NK-92 treated with Interleukin-12 subunit alpha and Interleukin-12 subunit beta, amount 100 ng/mL, for 24 hours (cell line): ENCODE results near the gene CAPN2.
A peak's percentile ranks its signal among the peaks of the same experiment; 100 is the strongest.

Experiments used
- DNase-seq: peaks from one replicate; lab custom pipeline; 2025; lab: John Stamatoyannopoulos, UW

Gene CAPN2

DNA sequence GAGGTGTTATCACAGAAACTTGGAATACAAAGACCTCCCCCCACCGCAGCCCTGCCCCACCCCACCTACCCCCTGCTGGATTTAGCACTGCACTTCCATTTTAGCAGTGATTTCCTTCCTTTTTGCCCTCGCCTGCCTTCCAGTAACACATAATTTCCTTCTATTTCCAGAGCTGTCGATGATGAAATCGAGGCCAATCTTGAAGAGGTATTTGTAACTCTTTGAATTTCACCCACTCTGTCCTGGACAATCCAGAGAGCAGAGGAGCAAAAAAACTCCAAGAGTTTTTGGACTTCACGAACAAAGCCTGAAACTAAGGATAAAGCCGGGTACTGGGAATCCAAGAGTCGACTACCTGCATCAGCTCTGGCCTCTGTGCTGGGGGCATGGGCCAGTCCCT, 49.1 kb downstream of the CAPN2 start:
- no peak for DNase-seq

DNA sequence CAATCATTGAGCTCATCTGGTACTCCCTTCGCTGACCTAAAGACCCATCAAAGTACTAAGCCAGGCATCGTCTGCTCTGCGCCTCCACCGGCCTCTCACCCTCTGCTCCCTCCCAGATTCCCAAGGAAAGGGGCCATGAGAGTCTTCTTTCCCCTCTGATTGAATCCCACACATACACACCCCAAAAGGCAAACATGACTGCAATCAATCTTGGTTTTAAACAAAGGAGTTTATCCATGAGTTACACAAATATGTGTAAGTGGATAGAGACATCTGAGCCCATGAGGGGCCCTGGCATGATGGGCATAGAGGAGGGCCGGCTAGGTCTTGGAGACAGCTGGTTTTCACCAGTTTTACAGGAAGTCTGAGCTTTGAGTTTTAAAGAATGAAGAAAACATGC, 50.9 kb downstream of the CAPN2 start:
- DNase-seq: no peak

DNA sequence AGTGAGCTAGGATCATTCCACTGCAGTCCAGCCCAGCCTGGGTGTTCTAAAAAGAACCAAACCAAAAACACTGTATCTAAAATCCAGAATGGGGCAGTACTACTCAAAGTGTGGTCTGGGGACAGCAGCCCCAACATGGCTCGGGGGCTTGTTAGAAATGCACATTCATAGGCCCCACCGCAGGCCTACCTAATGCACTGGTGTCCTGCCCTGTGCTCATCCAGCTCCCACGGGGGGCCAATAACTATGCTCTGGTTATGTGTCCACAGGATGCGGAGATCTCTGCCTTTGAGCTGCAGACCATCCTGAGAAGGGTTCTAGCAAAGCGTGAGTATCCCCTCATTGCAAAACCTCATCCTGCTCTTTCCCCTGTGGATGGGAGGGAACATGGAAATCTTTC, 51.5 kb downstream of the CAPN2 start:
- DNase-seq: no peak

DNA sequence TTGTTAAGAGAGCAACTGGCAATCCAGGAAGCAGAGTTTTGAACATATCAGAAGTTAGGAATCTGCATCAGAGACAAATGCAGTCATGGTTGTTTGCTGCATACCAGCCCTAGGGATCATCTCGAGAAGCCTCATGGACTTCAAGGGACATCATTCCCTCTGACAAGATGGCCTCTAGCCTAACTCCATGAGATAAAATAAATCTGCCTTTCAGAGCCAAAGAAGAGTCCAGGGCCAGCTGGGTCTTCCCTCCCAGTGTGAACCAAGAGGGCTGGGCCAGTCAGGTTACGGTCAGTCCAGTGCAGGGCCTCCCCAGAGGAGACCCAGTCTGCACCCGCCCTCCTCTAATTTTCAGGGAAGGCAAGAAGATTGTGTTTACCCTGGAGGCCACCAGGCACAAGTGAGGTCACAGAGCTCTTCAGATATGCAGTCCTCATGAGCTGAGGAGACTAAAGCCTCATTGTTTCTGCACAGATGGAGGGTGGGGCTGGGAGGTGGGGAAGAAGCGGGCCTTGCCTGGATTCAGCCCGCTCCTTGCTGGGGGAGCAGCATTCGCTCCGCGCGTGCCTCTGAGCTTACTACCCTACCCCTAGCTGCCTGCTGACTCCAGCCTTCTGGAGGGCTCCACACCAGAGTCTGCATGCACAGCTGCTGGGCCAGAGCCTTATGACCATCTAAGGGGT, 52.8 kb downstream of the CAPN2 start:
- no peak for DNase-seq

DNA sequence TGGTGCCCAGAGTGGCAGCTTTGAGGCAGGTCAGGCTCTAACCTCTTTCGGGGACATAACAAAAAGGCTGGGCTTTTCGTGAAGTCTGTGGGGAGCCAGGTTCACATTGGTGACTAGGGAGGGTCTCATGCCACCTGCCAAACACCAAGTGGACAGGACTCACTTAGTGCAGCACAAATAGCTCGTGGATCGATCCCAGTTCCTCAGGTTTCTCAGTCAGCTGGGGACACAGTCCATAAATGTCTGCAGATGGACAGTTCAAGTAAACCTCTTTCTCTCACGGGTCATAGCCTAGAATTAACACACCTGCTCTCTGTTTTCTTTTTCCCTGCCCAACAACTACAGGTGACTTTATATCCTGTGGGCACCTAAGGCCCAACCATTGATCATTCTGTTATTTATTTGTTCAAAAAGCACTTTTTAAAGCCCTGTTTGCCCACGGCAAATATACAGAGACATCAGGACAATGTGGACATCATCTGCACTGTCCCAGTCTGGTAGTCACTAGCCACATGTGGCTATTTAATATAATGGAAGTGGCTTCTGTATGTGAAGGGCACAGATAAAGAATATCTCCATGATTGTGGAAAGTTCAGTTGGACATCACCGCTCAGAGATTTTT, 53.5 kb downstream of the CAPN2 start:
- no peak for DNase-seq

DNA sequence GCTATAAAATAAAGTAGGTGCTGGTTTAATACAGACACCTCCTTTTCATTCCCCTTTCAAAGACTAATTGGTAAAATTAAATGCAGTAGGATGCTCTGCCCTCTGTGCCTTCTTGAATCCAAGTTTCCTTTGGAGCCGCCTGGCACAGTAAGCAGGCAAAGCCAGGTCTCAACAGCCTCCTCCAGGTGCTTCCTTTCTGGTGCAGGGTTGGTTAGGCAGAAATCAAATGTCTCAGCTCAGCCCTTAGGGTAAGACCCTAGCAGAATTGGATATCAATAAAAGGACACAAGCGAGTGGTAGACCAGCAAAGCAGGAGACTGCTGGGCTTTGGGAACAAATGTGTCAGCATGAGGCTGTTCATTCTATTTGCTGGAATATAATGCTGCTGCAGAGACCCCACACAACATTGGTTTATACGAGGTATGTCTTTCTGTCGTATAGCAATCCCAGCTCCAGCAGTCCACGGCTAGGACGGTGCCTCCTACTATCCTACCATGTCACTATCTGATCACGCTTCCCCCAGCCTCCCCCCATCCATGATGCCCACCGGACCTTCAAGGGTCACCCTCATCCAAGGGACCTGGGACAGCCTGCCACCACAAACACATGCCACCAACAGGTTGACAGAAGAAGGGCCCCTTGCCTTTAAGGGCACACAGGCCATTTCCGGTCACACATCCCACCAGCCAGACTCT, 58.4 kb downstream of the CAPN2 start:
- no peak for DNase-seq

DNA sequence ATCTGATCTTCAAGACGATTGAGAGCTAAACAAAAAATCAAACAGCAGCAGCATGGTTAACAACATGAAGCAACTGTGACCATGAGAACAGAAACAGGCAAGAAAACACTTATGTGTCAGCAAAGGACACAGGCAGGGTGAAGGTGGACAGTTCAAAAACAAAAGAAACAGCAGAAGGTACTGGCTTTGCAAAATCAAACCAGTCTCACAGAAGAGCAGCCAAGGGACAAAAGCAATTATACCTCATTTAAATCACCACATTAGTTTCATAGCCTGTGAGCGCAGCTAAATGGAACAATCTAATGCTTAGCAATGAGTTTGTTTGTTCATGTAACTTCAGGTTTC, 59.1 kb downstream of the CAPN2 start:
- no peak for DNase-seq

DNA sequence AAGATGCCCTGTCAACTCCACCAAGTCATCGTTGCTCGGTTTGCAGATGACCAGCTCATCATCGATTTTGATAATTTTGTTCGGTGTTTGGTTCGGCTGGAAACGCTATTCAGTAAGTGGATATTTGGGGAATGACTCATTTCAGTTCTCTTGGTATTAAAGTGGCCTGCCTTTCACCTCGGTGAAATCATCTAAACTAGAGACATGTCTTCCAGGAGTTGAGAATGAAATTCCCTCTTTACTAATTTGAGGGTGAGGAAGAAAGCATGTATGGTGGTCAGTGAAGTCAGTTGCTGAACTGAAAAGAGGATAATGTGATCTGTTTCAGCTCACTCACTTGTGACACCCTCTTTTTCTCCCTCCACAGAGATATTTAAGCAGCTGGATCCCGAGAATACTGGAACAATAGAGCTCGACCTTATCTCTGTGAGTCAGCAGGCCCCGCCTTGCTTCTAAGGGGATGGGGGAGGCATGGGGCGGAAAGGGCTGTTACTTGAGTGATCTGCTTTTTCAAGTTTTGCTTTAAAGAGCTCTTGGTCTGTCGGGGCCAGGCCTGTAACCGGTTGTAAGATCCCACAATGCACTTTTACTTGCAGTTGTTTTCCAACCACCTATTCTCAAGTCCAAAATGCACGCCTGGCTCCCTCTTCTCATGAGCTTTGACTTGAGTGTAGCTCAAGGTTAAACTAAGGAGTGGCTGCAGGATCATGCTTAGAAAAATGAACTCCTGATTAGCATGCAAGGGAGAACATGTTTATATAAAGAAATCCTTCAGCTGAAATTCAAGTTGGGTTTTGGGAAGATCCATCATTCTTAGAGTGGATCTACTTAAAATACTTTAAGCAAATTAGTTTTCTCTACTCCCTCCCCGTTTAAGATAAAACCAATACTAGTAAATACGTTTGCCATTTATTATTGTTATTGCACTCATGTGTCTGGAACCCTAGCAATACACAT, 59.8 kb downstream of the CAPN2 start:
- no peak for DNase-seq

DNA sequence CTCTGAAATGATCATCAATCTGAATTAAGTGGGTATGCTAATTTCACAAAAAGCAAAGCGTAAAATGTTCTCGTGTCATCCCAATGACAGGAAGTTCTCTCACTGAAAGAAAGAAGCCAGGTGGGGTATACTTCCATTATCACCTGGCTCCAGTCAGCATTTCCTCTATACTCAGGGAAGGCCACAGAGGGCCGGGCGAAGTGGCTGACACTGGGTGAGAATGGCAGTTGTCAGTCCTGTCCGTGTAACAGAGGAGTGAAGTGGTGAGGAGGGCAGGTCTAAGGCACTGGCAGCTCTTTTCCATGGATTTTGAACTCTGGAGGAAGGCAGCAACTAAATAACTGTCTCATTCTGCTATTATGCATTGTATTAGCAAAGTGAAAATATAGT, 60.4 kb downstream of the CAPN2 start:
- DNase-seq: no peak

DNA sequence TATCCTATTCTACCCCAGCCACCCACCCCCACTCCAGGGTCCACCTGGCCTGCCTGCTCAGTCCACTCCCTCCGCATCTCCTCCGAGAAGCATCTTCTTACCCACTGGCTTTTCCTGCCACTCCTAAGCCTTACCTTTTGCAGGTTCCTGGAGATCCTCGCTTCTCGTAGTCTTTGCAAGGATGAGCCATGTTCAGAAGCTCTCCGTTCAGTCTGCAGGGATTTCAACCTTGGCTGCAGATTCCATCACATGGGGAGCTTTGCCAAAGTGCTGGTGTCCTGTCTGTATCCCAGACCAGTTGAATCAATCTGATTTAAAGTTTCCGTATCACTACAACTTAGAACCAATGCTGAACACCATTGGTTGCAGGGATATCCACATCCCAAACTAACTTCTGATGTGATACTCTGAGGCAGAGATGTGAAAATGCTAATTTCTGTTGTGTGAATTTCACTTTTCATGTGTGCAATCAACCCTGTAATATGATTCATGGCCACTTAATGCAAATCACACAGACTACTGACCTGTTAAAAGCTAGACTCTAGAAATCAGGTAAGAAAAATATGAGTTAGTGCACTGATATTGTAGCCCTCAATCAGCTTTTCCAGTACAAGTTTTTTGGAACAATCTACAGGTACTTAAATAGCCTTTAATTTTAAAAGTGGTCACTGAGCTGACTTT, 61.9 kb downstream of the CAPN2 start:
- no peak for DNase-seq

DNA sequence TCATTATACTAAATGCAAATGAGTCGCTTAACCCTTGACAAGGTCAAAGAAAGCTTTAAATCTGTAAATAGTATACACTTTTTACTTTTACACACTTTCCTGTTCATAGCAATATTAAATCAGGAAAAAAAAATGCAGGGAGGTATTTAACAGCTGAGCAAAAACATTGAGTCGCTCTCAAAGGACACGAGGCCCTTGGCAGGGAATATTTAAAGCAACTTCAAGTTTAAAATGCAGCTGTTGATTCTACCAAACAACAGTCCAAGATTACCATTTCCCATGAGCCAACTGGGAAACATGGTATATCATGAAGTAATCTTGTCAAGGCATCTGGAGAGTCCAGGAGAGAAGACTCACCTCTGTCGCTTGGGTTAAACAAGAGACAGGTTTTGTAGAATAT, 62.7 kb downstream of the CAPN2 start:
- no peak for DNase-seq

DNA sequence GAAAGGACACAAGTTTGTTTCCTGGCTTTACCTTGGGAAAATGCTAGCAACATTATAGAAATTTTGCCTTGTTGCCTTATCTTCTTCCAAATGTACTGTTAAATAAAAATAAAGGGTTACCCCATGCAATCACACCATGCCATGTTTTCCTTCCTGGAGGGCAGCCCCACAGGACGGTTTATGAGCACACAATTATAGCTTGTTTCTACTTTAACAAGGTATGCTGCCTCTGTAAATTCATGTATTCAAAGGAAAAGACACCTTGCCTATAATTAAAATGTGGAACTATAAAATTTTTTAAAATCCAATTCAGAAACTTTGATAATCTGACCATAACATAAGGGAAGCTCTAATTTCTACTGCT, 63.4 kb downstream of the CAPN2 start:
- DNase-seq: no peak

DNA sequence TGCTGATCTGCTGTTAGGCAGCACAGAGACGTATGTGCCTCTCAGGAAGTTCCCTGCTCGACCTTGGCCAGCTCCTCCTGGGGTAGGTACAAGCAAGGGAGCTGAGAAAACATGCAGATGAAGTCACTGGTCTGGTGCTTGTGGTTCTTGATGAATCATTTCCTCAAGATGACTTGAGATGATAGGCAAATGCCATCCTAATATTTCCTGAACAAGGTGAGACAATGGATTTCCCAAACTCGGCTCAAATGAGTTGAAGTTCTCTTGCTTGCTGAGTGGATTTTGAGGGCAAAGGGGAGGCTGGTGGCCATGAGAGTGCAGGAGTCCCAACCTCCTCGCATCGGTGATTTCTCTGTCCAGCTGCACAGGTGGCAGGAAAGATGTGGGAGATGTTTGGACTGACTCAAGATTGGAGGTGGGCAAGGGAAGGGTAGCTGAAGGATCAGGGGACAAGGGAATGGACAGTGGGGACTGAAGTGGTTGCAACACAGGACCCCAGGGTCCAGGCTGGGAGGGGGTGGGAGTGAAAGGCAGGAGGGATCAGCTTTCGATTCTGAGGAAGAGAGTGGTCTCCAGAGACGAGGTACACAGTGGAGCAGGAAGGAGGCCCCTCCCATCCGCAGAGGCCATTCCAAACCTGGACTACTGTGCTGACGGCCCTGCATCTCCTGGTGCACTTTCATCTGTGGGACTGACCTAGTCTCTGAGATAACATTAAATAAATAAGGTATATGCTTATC, 63.9 kb downstream of the CAPN2 start:
- DNase-seq: peak; percentile 12

DNA sequence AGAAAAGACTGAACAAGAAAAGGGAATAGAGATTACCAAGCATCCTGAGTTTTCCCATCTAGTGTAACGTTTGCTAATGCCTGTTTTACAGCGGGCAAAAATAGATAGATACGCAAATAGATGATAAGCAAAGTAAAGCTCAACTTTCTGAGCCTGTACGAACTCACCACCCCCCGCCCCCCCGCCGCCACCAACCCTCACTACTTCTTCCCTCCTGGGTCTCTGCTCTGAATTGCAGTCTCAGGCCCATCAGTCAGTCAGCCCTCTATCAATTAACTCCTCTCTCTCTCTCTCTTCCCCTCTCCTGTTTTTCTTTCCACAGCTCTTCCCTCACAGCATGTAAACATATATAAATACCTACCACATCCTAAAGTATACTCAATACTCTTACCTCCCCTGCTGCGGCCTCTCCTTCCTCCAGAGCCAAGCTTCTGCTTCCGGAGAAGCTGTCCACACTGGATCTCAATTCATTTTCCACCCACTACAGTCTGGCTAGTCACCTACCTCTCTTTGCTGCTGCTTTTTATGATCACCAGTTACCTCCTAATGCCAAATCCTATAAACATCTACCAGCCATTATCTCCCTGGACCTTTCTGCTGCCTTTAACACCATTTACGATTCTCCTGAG, 64.6 kb downstream of the CAPN2 start:
- DNase-seq: no peak

DNA sequence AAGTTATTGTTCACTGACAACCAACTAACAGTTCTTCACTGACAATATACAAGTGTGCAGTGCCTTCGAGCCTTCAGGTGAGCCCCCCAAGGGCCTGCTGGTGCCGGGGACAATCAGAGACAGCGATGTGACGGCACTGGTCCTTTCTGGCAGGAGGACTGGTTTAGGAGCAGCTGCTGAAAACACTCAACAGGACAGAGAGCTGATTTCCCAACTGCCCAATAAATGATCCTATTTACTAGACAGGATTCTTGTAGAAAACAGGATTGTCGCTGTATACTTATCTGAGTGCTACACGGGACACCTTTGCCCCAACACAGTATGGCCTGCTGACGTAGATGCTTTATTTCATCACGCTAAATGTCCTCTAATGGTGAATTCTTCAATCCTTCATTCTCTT, 68.0 kb downstream of the CAPN2 start:
- DNase-seq: no peak

DNA sequence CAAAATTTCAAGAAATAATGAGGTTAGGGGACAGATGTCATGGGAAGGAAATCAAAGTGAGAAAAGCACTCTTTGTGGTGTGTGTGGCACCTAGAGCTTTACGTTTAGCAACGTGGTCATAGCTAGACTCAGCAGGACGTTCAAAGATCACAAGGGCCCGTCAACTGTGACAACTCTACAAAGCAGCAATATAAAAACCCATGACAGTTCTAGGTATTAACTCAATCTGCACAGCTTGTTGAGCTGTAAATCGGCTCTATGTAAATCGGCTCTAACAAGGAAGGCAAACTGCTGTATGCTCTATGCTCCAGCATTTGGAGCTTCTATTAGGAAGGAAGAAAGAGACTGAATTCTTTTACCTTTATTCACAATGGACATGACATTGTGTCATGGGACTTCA, 68.6 kb downstream of the CAPN2 start:
- no peak for DNase-seq

DNA sequence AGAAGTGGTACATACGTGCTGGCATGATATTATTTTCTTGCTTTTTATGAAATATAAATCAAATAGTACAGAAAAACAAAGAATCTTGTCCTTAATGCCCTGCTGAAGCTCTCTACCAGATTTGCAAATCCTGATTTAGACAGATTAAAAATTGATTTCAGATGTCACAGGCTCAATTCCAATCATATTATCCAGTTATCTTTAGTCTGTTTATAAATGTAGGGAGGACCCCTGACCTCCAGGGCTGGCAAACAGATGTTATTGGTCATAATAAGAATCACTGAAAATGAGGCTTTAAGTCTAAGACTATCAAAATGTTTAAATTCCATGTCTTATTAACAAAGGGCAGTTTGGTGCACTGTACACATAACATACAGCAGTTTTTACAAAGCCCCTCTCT, 71.3 kb downstream of the CAPN2 start:
- DNase-seq: no peak

DNA sequence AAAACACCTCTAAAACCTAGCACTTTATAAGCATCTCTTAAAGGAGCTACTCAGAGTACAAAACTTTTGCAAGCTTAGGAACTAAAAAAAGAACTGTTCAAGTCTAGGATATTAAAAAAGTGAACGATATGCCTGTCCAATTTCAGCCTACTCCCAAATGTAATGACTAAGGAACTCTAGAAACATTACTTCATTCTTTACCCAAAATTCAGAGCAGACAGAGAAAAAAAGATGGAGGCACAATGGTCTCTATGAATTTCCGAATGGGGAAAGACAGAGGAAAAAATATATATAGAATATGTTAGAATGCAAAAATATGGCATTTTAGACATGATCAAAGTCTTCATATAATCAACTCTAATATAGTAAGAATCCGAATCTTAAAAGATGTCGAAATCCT, 72.2 kb downstream of the CAPN2 start:
- no peak for DNase-seq

DNA sequence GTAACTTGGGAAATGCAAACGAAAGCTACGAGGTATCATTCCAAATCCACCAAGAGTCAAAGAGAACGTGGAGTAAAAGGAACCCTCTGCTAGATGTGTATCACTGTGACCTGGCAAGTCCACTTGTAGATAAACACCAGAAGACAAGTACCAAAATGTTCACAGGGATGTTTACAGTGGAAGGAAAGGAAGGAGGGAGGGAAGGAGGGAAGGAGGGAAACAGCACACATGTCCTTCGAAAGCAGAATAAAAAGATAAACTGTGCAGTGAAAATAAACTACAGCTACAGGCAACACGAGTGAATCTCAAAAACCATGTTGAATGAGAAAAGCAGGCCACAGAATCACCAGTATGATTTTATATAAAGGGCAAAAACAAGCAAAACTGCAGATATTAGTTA, 73.5 kb downstream of the CAPN2 start:
- no peak for DNase-seq

DNA sequence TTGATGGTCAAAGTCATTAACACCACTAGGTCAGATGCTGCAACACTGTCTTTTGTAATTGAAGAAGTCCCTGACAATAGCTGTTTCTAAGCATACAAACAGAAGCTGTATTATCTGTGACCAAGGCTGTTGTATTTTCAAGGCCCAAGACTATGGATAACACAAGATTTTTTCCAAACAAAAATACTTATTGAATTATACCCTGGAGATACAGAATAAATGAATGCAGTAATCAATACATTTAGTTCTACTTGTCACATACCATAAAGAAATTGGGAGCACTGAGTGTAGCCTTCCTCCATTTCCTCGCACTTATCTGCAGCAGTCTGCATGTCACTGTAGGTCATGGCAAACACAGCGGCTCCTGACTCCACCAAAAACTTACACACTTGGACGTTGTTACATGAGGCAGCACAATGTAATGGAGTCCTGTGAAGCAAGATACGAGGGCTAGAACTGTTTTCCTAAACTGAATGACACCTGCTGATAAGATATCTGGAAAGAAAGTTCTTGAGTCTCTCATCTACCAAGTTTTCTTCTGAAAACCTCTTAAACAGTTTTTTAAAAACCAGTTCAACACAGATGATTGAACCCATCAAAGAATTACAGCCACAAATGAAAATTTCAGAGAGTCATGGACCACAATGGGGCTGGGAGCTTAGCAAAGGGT, 76.5 kb downstream of the CAPN2 start:
- DNase-seq: no peak
